PC-3 (cell line): ENCODE measurements around the gene IDI2.

Source experiments
- CTCF ChIP-seq: fragments of 300-600 bp; sonication (generic); conservative IDR thresholded peaks from 2 replicates; pipeline ENCODE4 v1.5.1; 2017; ENCODE audit warnings: antibody characterized with exemption, low read depth, mild to moderate bottlenecking, low read length
- EZH2 ChIP-seq: fragments of 300-600 bp; sonication (generic); IDR thresholded peaks from one replicate; pipeline ENCODE4 v1.6.1; 2017; ENCODE audit warnings: antibody characterized with exemption, mild to moderate bottlenecking, low read length; ENCODE audit not compliant: unreplicated experiment
- EZH2phosphoT487 ChIP-seq: fragments of 300-600 bp; sonication (generic); IDR thresholded peaks from 2 replicates; pipeline ENCODE4 v1.6.1; 2018; ENCODE audit warnings: mild to moderate bottlenecking, antibody characterized with exemption, low read length, borderline replicate concordance

- TF ChIP-seq CTCF: no peak
- no peak for TF ChIP-seq EZH2
- TF ChIP-seq EZH2phosphoT487: no peak
Observed at GRCh38 chr10:996031-996430, 29.6 kb downstream of the IDI2 start.
